ENCODE measurements around the gene ZNF423.

- TF ChIP-seq CTCF (conservative IDR thresholded peaks at IDR 0.05; ENCODE audit: low read depth, low read length) (no peak), EZH2 (IDR thresholded peaks at IDR 0.05; ENCODE audit: borderline replicate concordance, low read depth, low read length, poor library complexity, severe bottlenecking) (no peak)
Measured at GRCh38 chr16:49855822-49856671, at the start of gene ZNF423.
